Smooth muscle cell of the brain vasculature (primary cell): ENCODE data around the gene HNRNPL.
"Not testable (repeated sequence)": the region's sequence is repeated elsewhere in the genome, so short reads cannot be mapped to it uniquely, and the experiment has no call there.

Source experiments
- DNase-seq: peaks from one replicate; pipeline ENCODE4 v3.0.0-alpha.2; 2012; ENCODE audit warnings: low read depth, low spot score

Gene HNRNPL

GRCh38 chr19:38830039-38830733 lies 19.6 kb downstream of the HNRNPL start:
- DNase-seq: no peak

GRCh38 chr19:38829203-38829602 lies 20.6 kb downstream of the HNRNPL start:
- DNase-seq: not testable (repeated sequence)

GRCh38 chr19:38826856-38827551 lies 22.8 kb downstream of the HNRNPL start:
- DNase-seq: no peak

- DNase-seq: not testable (repeated sequence)
These were observed 23.9 kb downstream of the HNRNPL start for GRCh38 chr19:38825936-38826335.

- not testable (repeated sequence) for DNase-seq
These were observed 28.5 kb downstream of the HNRNPL start for GRCh38 chr19:38821230-38821825.

- no peak for DNase-seq
These were observed 30.4 kb downstream of the HNRNPL start for GRCh38 chr19:38819231-38819920.

GRCh38 chr19:38817081-38817480 lies 32.7 kb downstream of the HNRNPL start:
- DNase-seq: no peak

- no peak for DNase-seq
These were observed 33.5 kb downstream of the HNRNPL start for GRCh38 chr19:38816131-38816750.

GRCh38 chr19:38815059-38816001 lies 34.5 kb downstream of the HNRNPL start:
- no peak for DNase-seq

- DNase-seq: not testable (repeated sequence)
These were observed 35.9 kb downstream of the HNRNPL start for GRCh38 chr19:38813932-38814331.

GRCh38 chr19:38813323-38813722 lies 36.5 kb downstream of the HNRNPL start:
- DNase-seq: no peak

- DNase-seq: no peak
These were observed 36.9 kb downstream of the HNRNPL start, which contains the start of gene LGALS4 for GRCh38 chr19:38812841-38813320. TSS of gene LGALS4 (minus strand) at chr19:38812945. CDS start at chr19:38812886, 59 bp downstream.

GRCh38 chr19:38812009-38812840 lies 37.6 kb downstream of the HNRNPL start:
- DNase-seq: no peak

GRCh38 chr19:38809592-38810252 lies 40.1 kb downstream of the HNRNPL start:
- DNase-seq: no peak

GRCh38 chr19:38808741-38809140 lies 41.0 kb downstream of the HNRNPL start:
- DNase-seq: no peak

GRCh38 chr19:38807374-38808098 lies 42.2 kb downstream of the HNRNPL start:
- not testable (repeated sequence) for DNase-seq

- no peak for DNase-seq
These were observed 43.4 kb downstream of the HNRNPL start for GRCh38 chr19:38806371-38806770.

GRCh38 chr19:38805180-38805579 lies 44.6 kb downstream of the HNRNPL start:
- DNase-seq: no peak
